Endothelial cell of umbilical vein (primary cell): ENCODE results near the gene HDAC4. TPM values are rescaled to one million over a fixed set of nuclear protein-coding genes. Genes with fewer than 3 reads are reported as not detected.

ENCODE experiments used
- BruUV-seq: library from RNA; stranded (reverse); fragments of 400-500 nt; replicated peaks from 2 replicates; lab custom pipeline; 2021; lab: Mats Ljungman, UMichigan
- CTCF ChIA-PET: fragments of 300-600, 350-600 bp; sonication (Branson Sonifier 250); formaldehyde crosslinking; loops from one replicate; lab custom pipeline; 2021; ENCODE audit warnings: antibody characterized with exemption, inconsistent platforms; lab: Charles Lee
- POLR2A ChIA-PET: fragments of 300-600, 350-600 bp; sonication (Branson Sonifier 250); formaldehyde crosslinking; loops from one replicate; lab custom pipeline; 2021; ENCODE audit warnings: antibody characterized with exemption, inconsistent platforms; lab: Charles Lee
- DNase-seq: peaks from one replicate; pipeline ENCODE4 v3.0.0-alpha.2; 2011; ENCODE audit warnings: low read depth, low spot score
- FAIRE-seq: peaks from 2 replicates; lab custom pipeline; 2011; peaks lifted over from hg19 to GRCh38; lab: Jason Lieb, UNC
- H2AFZ ChIP-seq: 2 replicates; pipeline ENCODE4 v1.6.0; 2012; ENCODE audit warnings: low read depth, low read length, control low read depth, inconsistent platforms
- H3K27ac ChIP-seq: 2 replicates; pipeline ENCODE4 v1.5.1; 2011; ENCODE audit warnings: low read depth, mild to moderate bottlenecking, control low read depth, low read length, moderate library complexity; ENCODE audit not compliant: insufficient read depth
- H3K27me3 ChIP-seq, 2 experiments: 2 replicates each; pipeline versions ENCODE4 v1.6.0 to v1.6.1; 2011; ENCODE audit warnings: low read length in 2 of 2, mixed read lengths in 1 of 2; ENCODE audit not compliant: control insufficient read depth in 2 of 2, insufficient read depth in 2 of 2
- H3K36me3 ChIP-seq, 2 experiments: 2 replicates in 1 of 2; 3 replicates in 1 of 2; pipeline ENCODE4 v1.5.1; 2011; ENCODE audit warnings: low read length in 2 of 2, mild to moderate bottlenecking in 1 of 2, moderate library complexity in 1 of 2; ENCODE audit not compliant: control insufficient read depth in 2 of 2, insufficient read depth in 2 of 2; ENCODE audit errors: extremely low read depth in 1 of 2
- H3K4me1 ChIP-seq: 3 replicates; pipeline ENCODE4 v1.5.1; 2011; ENCODE audit warnings: mild to moderate bottlenecking, low read length; ENCODE audit not compliant: control insufficient read depth, insufficient read depth; ENCODE audit errors: extremely low read depth
- H3K4me2 ChIP-seq: 2 replicates; pipeline ENCODE4 v1.6.1; 2011; ENCODE audit warnings: low read length, control low read depth, mixed read lengths; ENCODE audit not compliant: insufficient read depth
- H3K4me3 ChIP-seq, 3 experiments: fragments of 200-600 bp in 1 of 3; sonication (generic), shearing (Covaris generic) in 1 of 3; replicated peaks in 1 of 3; 2 replicates each; pipeline ENCODE4 v1.5.1; 2011 to 2016; ENCODE audit warnings: control low read depth in 3 of 3, low read length in 3 of 3, mild to moderate bottlenecking in 2 of 3, inconsistent platforms in 1 of 3, low read depth in 1 of 3, moderate library complexity in 1 of 3; ENCODE audit not compliant: insufficient read depth in 1 of 3
- H3K79me2 ChIP-seq: 2 replicates; pipeline ENCODE4 v1.6.0; 2012; ENCODE audit warnings: low read length, inconsistent platforms; ENCODE audit not compliant: control insufficient read depth, insufficient read depth
- H3K9ac ChIP-seq: replicated peaks from 2 replicates; pipeline ENCODE3; 2011; ENCODE audit warnings: low read length, control low read depth; ENCODE audit not compliant: insufficient read depth; ENCODE audit errors: extremely low read depth
- H3K9me1 ChIP-seq: replicated peaks from 3 replicates; pipeline ENCODE4 v1.6.0; 2011; ENCODE audit warnings: mild to moderate bottlenecking, low read length; ENCODE audit not compliant: control insufficient read depth, insufficient read depth; ENCODE audit errors: extremely low read depth
- H3K9me3 ChIP-seq: replicated peaks from 2 replicates; pipeline ENCODE4 v1.5.1; 2012; ENCODE audit warnings: low read length, inconsistent platforms; ENCODE audit not compliant: control insufficient read depth, insufficient read depth
- H4K20me1 ChIP-seq: replicated peaks from 2 replicates; pipeline ENCODE3; 2011; ENCODE audit warnings: mild to moderate bottlenecking, low read length; ENCODE audit not compliant: control insufficient read depth, insufficient read depth; ENCODE audit errors: extremely low read depth
- CTCF ChIP-seq, 2 donors: IDR thresholded peaks; 1 replicate in 1 of 2; 2 replicates in 1 of 2; pipeline ENCODE4 v1.5.1; 2011; ENCODE audit warnings: low read length in 2 of 2, mild to moderate bottlenecking in 2 of 2, moderate library complexity in 2 of 2, control low read depth in 1 of 2, inconsistent platforms in 1 of 2, low read depth in 1 of 2; ENCODE audit not compliant: insufficient read depth in 1 of 2; ENCODE audit errors: extremely low read depth in 1 of 2
- EZH2 ChIP-seq: IDR thresholded peaks from 2 replicates; pipeline ENCODE4 v1.6.1; 2012; ENCODE audit warnings: borderline replicate concordance, low read depth, mild to moderate bottlenecking, moderate library complexity, low read length, inconsistent platforms; ENCODE audit not compliant: severe bottlenecking
- FOS ChIP-seq: IDR thresholded peaks from 2 replicates; pipeline ENCODE4 v1.6.1; 2011; ENCODE audit warnings: mild to moderate bottlenecking, low read length, moderate library complexity, borderline replicate concordance; ENCODE audit not compliant: insufficient read depth
- GATA2 ChIP-seq: IDR thresholded peaks from 2 replicates; pipeline ENCODE4 v1.7.0; 2011; ENCODE audit warnings: low read depth, mild to moderate bottlenecking, moderate library complexity, mixed read lengths, low read length; ENCODE audit not compliant: insufficient read length, insufficient read depth
- JUN ChIP-seq: IDR thresholded peaks from 2 replicates; pipeline ENCODE4 v1.6.1; 2011; ENCODE audit warnings: borderline replicate concordance, low read depth; ENCODE audit not compliant: insufficient read length, insufficient read depth
- POLR2A ChIP-seq: IDR thresholded peaks from 2 replicates; pipeline ENCODE4 v1.6.1; 2012; ENCODE audit warnings: low read depth, mild to moderate bottlenecking, control low read depth, low read length
- dilution Hi-C: fragments of 300-500 bp; cut with MboI; formaldehyde crosslinking; loops from one replicate; pipeline ENCODE4 v1.15.0; 2019; ENCODE audit warnings: low sequenced_read_pairs; ENCODE audit not compliant: extremely low pct_ligation_motif_present
- intact Hi-C: fragments of 100-400 bp; cut with micrococcal nuclease; formaldehyde crosslinking; loops from one replicate; pipeline ENCODE4 v1.10.0; 2022
- polyA plus RNA-seq, 4 experiments: library from polyadenylated mRNA; depleted of rRNA in 3 of 4; stranded (reverse) in 3 of 4; unstranded in 1 of 4; fragments of >200 nt; gene quantifications; 2 replicates each; pipeline versions ENCODE4 v1.2.1 to v1.2.3, GENCODE V29; 2011 to 2012; ENCODE audit warnings: missing spikeins in 1 of 4
- total RNA-seq: library from RNA; stranded (reverse); gene quantifications from 2 replicates; pipeline ENCODE4 v1.2.3, GENCODE V29; 2021

HDAC4 gene
- total and polyA plus RNA-seq, 2 donors (not counting 3 experiments of a cell fraction or from before 2014, with no cell fraction given), result 13.4 to 33.0 TPM

GRCh38 chr2:239337122-239337876, 63.5 kb downstream of the HDAC4 start:
- no peaks in the 10 kb centered on the region for H3K9me3 ChIP-seq
- no peak overlapping the region for H3K4me3 ChIP-seq
- H3K79me2 ChIP-seq, result no peaks in the 10 kb centered on the region
- H3K4me2 ChIP-seq, result no peak overlapping the region
- H3K36me3 ChIP-seq, result no peaks in the 10 kb centered on the region
- dilution Hi-C loops, result no loop called here
- no peak for FAIRE-seq
- POLR2A ChIA-PET, result no interaction called here
- H4K20me1 ChIP-seq, result no peaks in the 10 kb centered on the region
- TF ChIP-seq CTCF (IDR thresholded peaks at IDR 0.05; ENCODE audit: extremely low read depth in 1 of 2, insufficient read depth in 1 of 2, low read depth in 1 of 2, low read length in 2 of 2) (no peak), JUN (no peak), EZH2 (no peak), GATA2 (no peak), POLR2A (no peak), FOS (no peak)
- no peak overlapping the region for H2AFZ ChIP-seq
- no peaks in the 10 kb centered on the region for H3K9me1 ChIP-seq
- H3K4me1 ChIP-seq, result no peaks in the 10 kb centered on the region
- no peak for DNase-seq
- no TSS peak for BruUV-seq
- no peak overlapping the region for H3K9ac ChIP-seq
- intact Hi-C loops, result no loop called here
- no peak overlapping the region for H3K27ac ChIP-seq
- H3K27me3 ChIP-seq, result no peaks in the 10 kb centered on the region
- CTCF ChIA-PET, result no interaction called here
